OCI-LY3 (cell line): ENCODE results near the gene TEC.
"Not testable (repeated sequence)": the region's sequence is repeated elsewhere in the genome, so short reads cannot be mapped to it uniquely, and the experiment has no call there.

Experiments used
- CTCF ChIP-seq: fragments of 200-600, 300-600 bp; sonication (generic); IDR thresholded peaks from 2 replicates; pipeline ENCODE4 v1.5.1; 2014; ENCODE audit warnings: antibody characterized with exemption, low read length, low read depth
- EZH2phosphoT487 ChIP-seq: fragments of 200-600 bp; shearing (Covaris generic); IDR thresholded peaks from 2 replicates; pipeline ENCODE4 v1.6.1; 2018; ENCODE audit warnings: antibody characterized with exemption, mixed run types, low read depth

GRCh38 chr4:48292218-48292790, 22.7 kb upstream of the TEC start:
- TF ChIP-seq EZH2phosphoT487, CTCF: not testable (repeated sequence)
